ENCODE results near the gene GARNL3.

Gene GARNL3

DNA sequence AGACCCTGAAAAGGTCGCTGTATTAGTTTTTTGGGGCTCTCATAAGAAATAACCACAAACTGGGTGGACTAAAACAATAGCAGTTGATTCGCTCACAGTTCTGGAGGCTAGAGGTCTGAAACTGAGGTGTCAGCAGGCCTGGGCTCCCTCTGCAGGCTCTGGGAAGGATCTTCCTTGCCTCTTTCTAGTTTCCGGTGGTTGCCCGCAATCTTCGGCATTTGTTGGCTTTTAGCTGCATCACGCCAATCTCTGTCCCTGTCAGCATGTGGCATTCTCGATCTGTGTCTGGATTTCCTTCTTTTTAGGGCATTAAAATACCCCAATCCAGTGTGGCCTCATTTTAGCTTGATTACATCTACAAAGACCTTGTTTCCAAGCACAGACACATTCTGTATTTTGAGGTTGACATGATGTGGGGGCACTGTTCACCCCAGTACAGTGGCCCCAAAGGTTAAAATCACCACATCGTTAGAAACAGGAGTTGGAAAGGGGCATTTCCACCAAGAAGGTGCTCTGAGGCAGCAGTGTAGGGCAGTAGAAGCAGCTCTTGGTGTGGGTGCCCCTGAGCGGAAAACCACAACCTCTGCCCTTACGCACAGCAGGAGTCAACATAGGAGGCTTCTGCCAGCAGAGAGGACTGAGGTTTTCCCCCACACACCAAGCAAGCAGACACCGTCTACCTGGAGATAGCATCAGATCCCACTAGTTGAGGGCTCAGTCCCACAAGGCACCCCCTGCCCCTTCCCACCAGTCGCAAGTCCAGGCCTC, 173.1 kb downstream of the GARNL3 start:
- DNase-seq (ENCODE audit: low read depth in 2 of 2), result no peak

DNA sequence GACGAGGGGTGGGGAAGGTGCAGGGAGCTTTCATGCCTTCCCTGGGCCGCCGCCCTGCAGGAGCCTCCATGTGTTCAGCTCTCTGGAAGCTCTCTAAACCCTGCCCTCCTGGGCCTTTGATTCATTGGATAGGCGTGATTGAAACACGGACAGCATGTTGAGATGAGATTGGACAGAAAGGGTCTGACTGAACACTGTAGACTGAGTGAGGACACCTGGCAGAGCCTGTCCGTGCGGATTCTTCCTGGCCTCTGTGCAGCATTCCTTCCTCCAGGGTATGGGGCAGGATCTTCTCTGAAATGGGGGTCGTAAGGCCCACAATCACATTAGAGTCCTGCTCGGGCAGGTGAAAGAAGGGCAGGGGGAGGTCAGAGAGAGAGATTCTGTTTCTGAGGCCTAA, 173.8 kb downstream of the GARNL3 start:
- DNase-seq (ENCODE audit: low read depth in 2 of 2), result no peak
